Astrocyte (in vitro differentiated cells and primary cell): ENCODE data around the gene DDX50.
"Not testable (repeated sequence)": the region's sequence is repeated elsewhere in the genome, so short reads cannot be mapped to it uniquely, and the experiment has no call there.

Experiments used
- EZH2 ChIP-seq: IDR thresholded peaks from 2 replicates; pipeline ENCODE4 v1.6.1; 2012; ENCODE audit warnings: mild to moderate bottlenecking, low read length, inconsistent platforms; ENCODE audit not compliant: insufficient read depth
- TF ChIP-seq, protein P1 (sequence below): IDR thresholded peaks from 2 replicates; pipeline ENCODE4 v1.5.1; 2011; ENCODE audit warnings: low read depth, mild to moderate bottlenecking, inconsistent platforms, low read length, moderate library complexity; ENCODE audit not compliant: insufficient read depth

- TF ChIP-seq, protein P1, sequence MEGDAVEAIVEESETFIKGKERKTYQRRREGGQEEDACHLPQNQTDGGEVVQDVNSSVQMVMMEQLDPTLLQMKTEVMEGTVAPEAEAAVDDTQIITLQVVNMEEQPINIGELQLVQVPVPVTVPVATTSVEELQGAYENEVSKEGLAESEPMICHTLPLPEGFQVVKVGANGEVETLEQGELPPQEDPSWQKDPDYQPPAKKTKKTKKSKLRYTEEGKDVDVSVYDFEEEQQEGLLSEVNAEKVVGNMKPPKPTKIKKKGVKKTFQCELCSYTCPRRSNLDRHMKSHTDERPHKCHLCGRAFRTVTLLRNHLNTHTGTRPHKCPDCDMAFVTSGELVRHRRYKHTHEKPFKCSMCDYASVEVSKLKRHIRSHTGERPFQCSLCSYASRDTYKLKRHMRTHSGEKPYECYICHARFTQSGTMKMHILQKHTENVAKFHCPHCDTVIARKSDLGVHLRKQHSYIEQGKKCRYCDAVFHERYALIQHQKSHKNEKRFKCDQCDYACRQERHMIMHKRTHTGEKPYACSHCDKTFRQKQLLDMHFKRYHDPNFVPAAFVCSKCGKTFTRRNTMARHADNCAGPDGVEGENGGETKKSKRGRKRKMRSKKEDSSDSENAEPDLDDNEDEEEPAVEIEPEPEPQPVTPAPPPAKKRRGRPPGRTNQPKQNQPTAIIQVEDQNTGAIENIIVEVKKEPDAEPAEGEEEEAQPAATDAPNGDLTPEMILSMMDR: not testable (repeated sequence)
- TF ChIP-seq EZH2: not testable (repeated sequence)
Observed at GRCh38 chr10:68932860-68933259, 31.7 kb downstream of the DDX50 start.
